K562 (cell line): ENCODE results near the gene POU2AF3. TPM values are rescaled to one million over a fixed set of nuclear protein-coding genes. Genes with fewer than 3 reads are reported as not detected.

ENCODE experiments used
- ATAC-seq: fragments of 200-7000 bp; cut with Tn5 transposase; 3 replicates; pipeline ENCODE4 v1.9.1; 2020; ENCODE audit warnings: moderate library complexity
- BruUV-seq: library from RNA; stranded (reverse); fragments of 400-500 nt; replicated peaks from 2 replicates; lab custom pipeline; 2021; lab: Mats Ljungman, UMichigan
- CTCF ChIA-PET: fragments of 300-600 bp; formaldehyde crosslinking; extraction: SDS; loops from one replicate; lab custom pipeline; 2021; ENCODE audit warnings: low intra/inter-chr PET ratio; lab: Yijun Ruan, JAX
- POLR2A ChIA-PET: fragments of 300-600, 350-650 bp; sonication (Branson Sonifier 250); formaldehyde crosslinking; extraction: SDS; loops from one replicate; lab custom pipeline; 2021; ENCODE audit warnings: antibody characterized with exemption, inconsistent platforms; lab: Yijun Ruan, JAX
- DNase-seq, 4 experiments: peaks; one replicate each; pipeline versions ENCODE4 v3.0.0 to v3.0.0-alpha.2; 2011 to 2018; ENCODE audit warnings: low spot score in 3 of 4, mixed read lengths in 3 of 4; ENCODE audit errors: extremely low read depth in 1 of 4
- FAIRE-seq: peaks from 2 replicates; lab custom pipeline; 2011; peaks lifted over from hg19 to GRCh38; lab: Jason Lieb, UNC
- H2AFZ ChIP-seq: 2 replicates; pipeline ENCODE4 v1.6.0; 2011; ENCODE audit warnings: low read depth, low read length, control low read depth, inconsistent platforms
- H3K27ac ChIP-seq: fragments of 200-600 bp; 3 replicates; pipeline ENCODE4 v1.8.0; 2011; ENCODE audit warnings: low read depth, mild to moderate bottlenecking, control low read depth, inconsistent platforms, low read length, moderate library complexity, mixed read lengths; ENCODE audit errors: extremely low read depth
- H3K27me3 ChIP-seq, 2 experiments: fragments of 300-600 bp in 1 of 2; 2 replicates in 1 of 2; 3 replicates in 1 of 2; pipeline versions ENCODE4 v1.6.0 to v1.8.0; 2011; ENCODE audit warnings: inconsistent platforms in 2 of 2, low read length in 2 of 2, mild to moderate bottlenecking in 1 of 2, mixed read lengths in 1 of 2, moderate library complexity in 1 of 2; ENCODE audit not compliant: control insufficient read depth in 2 of 2, insufficient read depth in 2 of 2
- H3K36me3 ChIP-seq: fragments of 300-600 bp; 3 replicates; pipeline ENCODE4 v1.8.0; 2011; ENCODE audit warnings: mild to moderate bottlenecking, low read length, inconsistent platforms; ENCODE audit not compliant: control insufficient read depth, insufficient read depth
- H3K4me1 ChIP-seq, 2 experiments: fragments of 200-600 bp in 1 of 2; replicated peaks in 1 of 2; 2 replicates in 1 of 2; 3 replicates in 1 of 2; pipeline versions ENCODE4 v1.5.1 to v1.8.0; 2011; ENCODE audit warnings: inconsistent platforms in 2 of 2, low read length in 2 of 2, mild to moderate bottlenecking in 1 of 2, mixed read lengths in 1 of 2, moderate library complexity in 1 of 2; ENCODE audit not compliant: control insufficient read depth in 2 of 2, insufficient read depth in 2 of 2
- H3K4me2 ChIP-seq: 2 replicates; pipeline ENCODE4 v1.6.1; 2011; ENCODE audit warnings: low read length, control low read depth, inconsistent platforms, mixed read lengths; ENCODE audit not compliant: insufficient read depth
- H3K4me3 ChIP-seq: fragments of 200-600 bp; sonication (generic), shearing (Covaris generic); 2 replicates; pipeline ENCODE4 v1.5.1; 2016; ENCODE audit warnings: control low read depth, inconsistent platforms
- H3K79me2 ChIP-seq: fragments of 200-600 bp; 3 replicates; pipeline ENCODE4 v1.8.0; 2011; ENCODE audit warnings: low read length, inconsistent platforms; ENCODE audit not compliant: control insufficient read depth, insufficient read depth
- H3K9ac ChIP-seq, 2 experiments: 2 replicates each; pipeline versions ENCODE4 v1.6.0 to v1.6.1; 2011; ENCODE audit warnings: low read depth in 2 of 2, low read length in 2 of 2, control low read depth in 1 of 2, inconsistent platforms in 1 of 2, mild to moderate bottlenecking in 1 of 2, mixed read lengths in 1 of 2; ENCODE audit not compliant: insufficient read depth in 1 of 2
- H3K9me1 ChIP-seq: one replicate; pipeline ENCODE4 v1.6.0; 2011; ENCODE audit warnings: inconsistent platforms, mild to moderate bottlenecking, low read length, moderate library complexity; ENCODE audit not compliant: control insufficient read depth, insufficient read depth
- H3K9me3 ChIP-seq: replicated peaks from 2 replicates; pipeline ENCODE4 v1.5.1; 2011; ENCODE audit warnings: low read depth, low read length, inconsistent platforms; ENCODE audit not compliant: control insufficient read depth, insufficient read depth
- H4K20me1 ChIP-seq: replicated peaks from 2 replicates; pipeline ENCODE4 v1.6.1; 2011; ENCODE audit warnings: low read length, inconsistent platforms, mixed read lengths; ENCODE audit not compliant: control insufficient read depth, insufficient read depth
- FOXA3 ChIP-seq, 2 experiments: fragments of 450-650 bp in 1 of 2; sonication (generic) in 1 of 2; formaldehyde crosslinking; IDR thresholded peaks in 1 of 2; conservative IDR thresholded peaks in 1 of 2; 2 replicates each; pipeline versions ENCODE4 v1.4.0 to v1.8.0; 2020 to 2022; ENCODE audit warnings: mild to moderate bottlenecking in 2 of 2, missing genetic modification reagents in 1 of 2
- GABPA ChIP-seq: fragments of 200-800 bp; sonication (Bioruptor generic); conservative IDR thresholded peaks from 2 replicates; pipeline ENCODE4 v1.6.1; 2016; ENCODE audit warnings: low read depth, missing genetic modification characterization, missing compliant biosample characterization
- GATA2 ChIP-seq: sonication (generic); formaldehyde crosslinking; IDR thresholded peaks from 2 replicates; pipeline ENCODE4 v1.4.0; 2020; ENCODE audit warnings: mild to moderate bottlenecking, missing genetic modification reagents
- HNRNPH1 ChIP-seq: fragments of 200-400 bp; formaldehyde crosslinking; optimal IDR thresholded peaks from 2 replicates; pipeline ENCODE3; 2017; ENCODE audit warnings: low read depth, mild to moderate bottlenecking, low read length, moderate library complexity
- RFX5 ChIP-seq: IDR thresholded peaks from 2 replicates; pipeline ENCODE4 v1.6.1; 2011; ENCODE audit warnings: low read depth, mild to moderate bottlenecking, improper control_type of control experiment, low read length
- ZNF197 ChIP-seq: fragments of 200-800 bp; sonication (Bioruptor generic); IDR thresholded peaks from 2 replicates; pipeline ENCODE4 v1.6.1; 2016; ENCODE audit warnings: low read depth, missing genetic modification characterization, missing compliant biosample characterization
- WGBS: fragments of 100-300 bp; shearing (Covaris generic); methylation state at CpG from one replicate; pipeline ENCODE4 v1.1.6; 2016; ENCODE audit warnings: low coverage, mixed read lengths; ENCODE audit not compliant: insufficient coverage; ENCODE audit errors: missing lambda C conversion rate; 5-methylcytosine and 5-hydroxymethylcytosine counted together
- in situ Hi-C: fragments of 300-500 bp; cut with MboI; formaldehyde crosslinking; loops from 4 replicates; pipeline ENCODE4 v1.15.0; 2018; ENCODE audit warnings: inconsistent platforms, mixed read lengths
- intact Hi-C: fragments of 100-400 bp; cut with micrococcal nuclease; formaldehyde crosslinking; loops from 2 replicates; pipeline ENCODE4 v1.14.2; 2022
- polyA plus RNA-seq, 8 experiments: library from polyadenylated mRNA; depleted of rRNA in 4 of 8; stranded (reverse) in 5 of 8; unstranded in 3 of 8; fragments of >200 nt; fragmentation: Nextera tagmentation in 2 of 8; fragmentation: Illumina TruSeq in 1 of 8; extraction: Ambion mirVana in 2 of 8; extraction: Trizol in 1 of 8; gene quantifications; 2 replicates each; pipeline versions ENCODE4 v1.2.1 to v1.2.3, GENCODE V29; 2011 to 2014; ENCODE audit warnings: inconsistent platforms in 1 of 8, missing spikeins in 1 of 8
- total RNA-seq, 7 experiments: library from RNA; depleted of rRNA in 6 of 7; stranded (reverse); fragments of >200 nt in 6 of 7; fragmentation: Illumina TruSeq in 2 of 7; extraction: Trizol in 2 of 7; gene quantifications; 2 replicates each; pipeline versions ENCODE4 v1.2.1 to v1.2.3, GENCODE V29; 2011 to 2021; ENCODE audit warnings: low replicate concordance in 1 of 7
- TF ChIP-seq, protein P1 (sequence below): fragments of 450-650 bp; IDR thresholded peaks from 2 replicates; pipeline ENCODE4 v1.6.1; 2017; ENCODE audit warnings: antibody characterized with exemption
- TF ChIP-seq, protein P2 (sequence below): fragments of 200-600 bp; sonication (generic); IDR thresholded peaks from one replicate; pipeline ENCODE4 v1.6.1; 2012; ENCODE audit warnings: mild to moderate bottlenecking, low read depth, low read length, inconsistent platforms
- TF ChIP-seq, protein P3 (sequence below): fragments of 250-450 bp; sonication (Bioruptor Pico); IDR thresholded peaks from 2 replicates; pipeline ENCODE4 v1.9.0; 2021; ENCODE audit warnings: mild to moderate bottlenecking

The POU2AF3 gene
- total and polyA plus RNA-seq, 9 of the 15 experiments (the other 6 are each of a cell fraction or from before 2014, with no cell fraction given): not detected

DNA sequence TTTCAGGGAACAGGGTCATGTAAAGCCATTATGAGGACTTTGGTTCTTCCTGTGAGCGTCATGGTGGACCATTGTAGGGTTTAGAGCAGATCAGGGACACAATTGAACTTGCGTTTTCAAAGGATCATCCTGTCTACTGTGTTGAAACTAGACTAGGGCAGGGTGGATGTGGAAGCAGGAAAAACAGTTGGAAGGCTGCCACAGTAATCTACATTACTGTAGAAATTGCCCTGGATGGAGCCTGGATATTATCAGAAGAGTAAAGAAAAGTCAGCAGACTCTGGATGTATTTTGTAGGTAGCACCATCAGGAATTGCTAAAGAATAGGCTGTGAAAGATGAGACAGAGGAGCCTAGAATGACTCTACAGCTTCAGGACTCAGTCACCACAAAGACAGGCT lies 47.4 kb upstream of the POU2AF3 start:
- no peaks in the 10 kb centered on the region for H3K36me3 ChIP-seq
- no peak for DNase-seq
- no TSS peak for BruUV-seq
- H3K27ac ChIP-seq: no peak overlapping the region
- ChIA-PET CTCF (no interaction called here), POLR2A (no interaction called here)
- no peaks in the 10 kb centered on the region for H3K9me3 ChIP-seq
- intact Hi-C loops: no loop called here
- no peak for ATAC-seq
- in situ Hi-C loops: no loop called here
- no peaks in the 10 kb centered on the region for H3K79me2 ChIP-seq
- H4K20me1 ChIP-seq: no peaks in the 10 kb centered on the region
- H3K4me2 ChIP-seq: no peak overlapping the region
- H3K4me1 ChIP-seq: no peaks in the 10 kb centered on the region
- no peaks in the 10 kb centered on the region for H3K9me1 ChIP-seq
- H2AFZ ChIP-seq: no peak overlapping the region
- no peaks in the 10 kb centered on the region for H3K27me3 ChIP-seq
- no peak overlapping the region for H3K4me3 ChIP-seq
- no peak for FAIRE-seq
- WGBS: 0% methylated on average over 2 of the region's 2 CpGs
- no peak overlapping the region for H3K9ac ChIP-seq
- no peak for TF ChIP-seq RFX5
- no peak for TF ChIP-seq ZNF197 (CRISPR knock-in tag)
- no peak for TF ChIP-seq FOXA3 (CRISPR knock-in tag; conservative IDR thresholded peaks at IDR 0.05 in 1 of 2, IDR thresholded peaks at IDR 0.05 in 1 of 2)
- no peak for TF ChIP-seq GABPA (tag)
- TF ChIP-seq, protein P1, sequence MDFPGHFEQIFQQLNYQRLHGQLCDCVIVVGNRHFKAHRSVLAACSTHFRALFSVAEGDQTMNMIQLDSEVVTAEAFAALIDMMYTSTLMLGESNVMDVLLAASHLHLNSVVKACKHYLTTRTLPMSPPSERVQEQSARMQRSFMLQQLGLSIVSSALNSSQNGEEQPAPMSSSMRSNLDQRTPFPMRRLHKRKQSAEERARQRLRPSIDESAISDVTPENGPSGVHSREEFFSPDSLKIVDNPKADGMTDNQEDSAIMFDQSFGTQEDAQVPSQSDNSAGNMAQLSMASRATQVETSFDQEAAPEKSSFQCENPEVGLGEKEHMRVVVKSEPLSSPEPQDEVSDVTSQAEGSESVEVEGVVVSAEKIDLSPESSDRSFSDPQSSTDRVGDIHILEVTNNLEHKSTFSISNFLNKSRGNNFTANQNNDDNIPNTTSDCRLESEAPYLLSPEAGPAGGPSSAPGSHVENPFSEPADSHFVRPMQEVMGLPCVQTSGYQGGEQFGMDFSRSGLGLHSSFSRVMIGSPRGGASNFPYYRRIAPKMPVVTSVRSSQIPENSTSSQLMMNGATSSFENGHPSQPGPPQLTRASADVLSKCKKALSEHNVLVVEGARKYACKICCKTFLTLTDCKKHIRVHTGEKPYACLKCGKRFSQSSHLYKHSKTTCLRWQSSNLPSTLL: no peak
- TF ChIP-seq, protein P2, sequence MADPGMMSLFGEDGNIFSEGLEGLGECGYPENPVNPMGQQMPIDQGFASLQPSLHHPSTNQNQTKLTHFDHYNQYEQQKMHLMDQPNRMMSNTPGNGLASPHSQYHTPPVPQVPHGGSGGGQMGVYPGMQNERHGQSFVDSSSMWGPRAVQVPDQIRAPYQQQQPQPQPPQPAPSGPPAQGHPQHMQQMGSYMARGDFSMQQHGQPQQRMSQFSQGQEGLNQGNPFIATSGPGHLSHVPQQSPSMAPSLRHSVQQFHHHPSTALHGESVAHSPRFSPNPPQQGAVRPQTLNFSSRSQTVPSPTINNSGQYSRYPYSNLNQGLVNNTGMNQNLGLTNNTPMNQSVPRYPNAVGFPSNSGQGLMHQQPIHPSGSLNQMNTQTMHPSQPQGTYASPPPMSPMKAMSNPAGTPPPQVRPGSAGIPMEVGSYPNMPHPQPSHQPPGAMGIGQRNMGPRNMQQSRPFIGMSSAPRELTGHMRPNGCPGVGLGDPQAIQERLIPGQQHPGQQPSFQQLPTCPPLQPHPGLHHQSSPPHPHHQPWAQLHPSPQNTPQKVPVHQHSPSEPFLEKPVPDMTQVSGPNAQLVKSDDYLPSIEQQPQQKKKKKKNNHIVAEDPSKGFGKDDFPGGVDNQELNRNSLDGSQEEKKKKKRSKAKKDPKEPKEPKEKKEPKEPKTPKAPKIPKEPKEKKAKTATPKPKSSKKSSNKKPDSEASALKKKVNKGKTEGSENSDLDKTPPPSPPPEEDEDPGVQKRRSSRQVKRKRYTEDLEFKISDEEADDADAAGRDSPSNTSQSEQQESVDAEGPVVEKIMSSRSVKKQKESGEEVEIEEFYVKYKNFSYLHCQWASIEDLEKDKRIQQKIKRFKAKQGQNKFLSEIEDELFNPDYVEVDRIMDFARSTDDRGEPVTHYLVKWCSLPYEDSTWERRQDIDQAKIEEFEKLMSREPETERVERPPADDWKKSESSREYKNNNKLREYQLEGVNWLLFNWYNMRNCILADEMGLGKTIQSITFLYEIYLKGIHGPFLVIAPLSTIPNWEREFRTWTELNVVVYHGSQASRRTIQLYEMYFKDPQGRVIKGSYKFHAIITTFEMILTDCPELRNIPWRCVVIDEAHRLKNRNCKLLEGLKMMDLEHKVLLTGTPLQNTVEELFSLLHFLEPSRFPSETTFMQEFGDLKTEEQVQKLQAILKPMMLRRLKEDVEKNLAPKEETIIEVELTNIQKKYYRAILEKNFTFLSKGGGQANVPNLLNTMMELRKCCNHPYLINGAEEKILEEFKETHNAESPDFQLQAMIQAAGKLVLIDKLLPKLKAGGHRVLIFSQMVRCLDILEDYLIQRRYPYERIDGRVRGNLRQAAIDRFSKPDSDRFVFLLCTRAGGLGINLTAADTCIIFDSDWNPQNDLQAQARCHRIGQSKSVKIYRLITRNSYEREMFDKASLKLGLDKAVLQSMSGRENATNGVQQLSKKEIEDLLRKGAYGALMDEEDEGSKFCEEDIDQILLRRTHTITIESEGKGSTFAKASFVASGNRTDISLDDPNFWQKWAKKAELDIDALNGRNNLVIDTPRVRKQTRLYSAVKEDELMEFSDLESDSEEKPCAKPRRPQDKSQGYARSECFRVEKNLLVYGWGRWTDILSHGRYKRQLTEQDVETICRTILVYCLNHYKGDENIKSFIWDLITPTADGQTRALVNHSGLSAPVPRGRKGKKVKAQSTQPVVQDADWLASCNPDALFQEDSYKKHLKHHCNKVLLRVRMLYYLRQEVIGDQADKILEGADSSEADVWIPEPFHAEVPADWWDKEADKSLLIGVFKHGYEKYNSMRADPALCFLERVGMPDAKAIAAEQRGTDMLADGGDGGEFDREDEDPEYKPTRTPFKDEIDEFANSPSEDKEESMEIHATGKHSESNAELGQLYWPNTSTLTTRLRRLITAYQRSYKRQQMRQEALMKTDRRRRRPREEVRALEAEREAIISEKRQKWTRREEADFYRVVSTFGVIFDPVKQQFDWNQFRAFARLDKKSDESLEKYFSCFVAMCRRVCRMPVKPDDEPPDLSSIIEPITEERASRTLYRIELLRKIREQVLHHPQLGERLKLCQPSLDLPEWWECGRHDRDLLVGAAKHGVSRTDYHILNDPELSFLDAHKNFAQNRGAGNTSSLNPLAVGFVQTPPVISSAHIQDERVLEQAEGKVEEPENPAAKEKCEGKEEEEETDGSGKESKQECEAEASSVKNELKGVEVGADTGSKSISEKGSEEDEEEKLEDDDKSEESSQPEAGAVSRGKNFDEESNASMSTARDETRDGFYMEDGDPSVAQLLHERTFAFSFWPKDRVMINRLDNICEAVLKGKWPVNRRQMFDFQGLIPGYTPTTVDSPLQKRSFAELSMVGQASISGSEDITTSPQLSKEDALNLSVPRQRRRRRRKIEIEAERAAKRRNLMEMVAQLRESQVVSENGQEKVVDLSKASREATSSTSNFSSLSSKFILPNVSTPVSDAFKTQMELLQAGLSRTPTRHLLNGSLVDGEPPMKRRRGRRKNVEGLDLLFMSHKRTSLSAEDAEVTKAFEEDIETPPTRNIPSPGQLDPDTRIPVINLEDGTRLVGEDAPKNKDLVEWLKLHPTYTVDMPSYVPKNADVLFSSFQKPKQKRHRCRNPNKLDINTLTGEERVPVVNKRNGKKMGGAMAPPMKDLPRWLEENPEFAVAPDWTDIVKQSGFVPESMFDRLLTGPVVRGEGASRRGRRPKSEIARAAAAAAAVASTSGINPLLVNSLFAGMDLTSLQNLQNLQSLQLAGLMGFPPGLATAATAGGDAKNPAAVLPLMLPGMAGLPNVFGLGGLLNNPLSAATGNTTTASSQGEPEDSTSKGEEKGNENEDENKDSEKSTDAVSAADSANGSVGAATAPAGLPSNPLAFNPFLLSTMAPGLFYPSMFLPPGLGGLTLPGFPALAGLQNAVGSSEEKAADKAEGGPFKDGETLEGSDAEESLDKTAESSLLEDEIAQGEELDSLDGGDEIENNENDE: no peak
- TF ChIP-seq GATA2: no peak
- TF ChIP-seq HNRNPH1: no peak
- TF ChIP-seq, protein P3, sequence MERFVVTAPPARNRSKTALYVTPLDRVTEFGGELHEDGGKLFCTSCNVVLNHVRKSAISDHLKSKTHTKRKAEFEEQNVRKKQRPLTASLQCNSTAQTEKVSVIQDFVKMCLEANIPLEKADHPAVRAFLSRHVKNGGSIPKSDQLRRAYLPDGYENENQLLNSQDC (CRISPR knock-in tag): no peak
